HCT116 (cell line): ENCODE results near the gene DPF1. TPM values are rescaled to one million over a fixed set of nuclear protein-coding genes. Genes with fewer than 3 reads are reported as not detected.

Experiments
- ATAC-seq: fragments of 200-7000 bp; cut with Tn5 transposase; 2 replicates; pipeline ENCODE4 v1.9.1; 2020; ENCODE audit warnings: mild to moderate bottlenecking, moderate library complexity
- BruUV-seq: library from RNA; stranded (reverse); fragments of 400-500 nt; replicated peaks from 2 replicates; lab custom pipeline; 2021; lab: Mats Ljungman, UMichigan
- CTCF ChIA-PET: fragments of 300-600 bp; sonication (Branson Sonifier 250); formaldehyde crosslinking; loops from one replicate; lab custom pipeline; 2021; ENCODE audit warnings: antibody characterized with exemption; lab: Charles Lee
- POLR2A ChIA-PET: fragments of 300-600, 350-600 bp; sonication (Branson Sonifier 250); formaldehyde crosslinking; loops from one replicate; lab custom pipeline; 2021; ENCODE audit warnings: antibody characterized with exemption; lab: Charles Lee
- RAD21 ChIA-PET, 2 experiments: fragments of 300-600 bp; sonication (Branson Sonifier 250); formaldehyde crosslinking; loops; one replicate each; lab custom pipeline; 2023; ENCODE audit warnings: low total read pairs in 2 of 2; ENCODE audit not compliant: uncharacterized antibody in 2 of 2, unreplicated experiment in 2 of 2, low non-redundant PET in 1 of 2; lab: Charles Lee
- DNase-seq: peaks from one replicate; pipeline ENCODE4 v3.0.0-alpha.2; 2010; ENCODE audit warnings: low read depth, low spot score
- H2AFZ ChIP-seq: fragments of 200-600 bp; shearing (Covaris generic), sonication (generic); 2 replicates; pipeline ENCODE4 v1.6.1; 2017; ENCODE audit warnings: low read depth, mixed run types, mixed read lengths, antibody characterized with exemption, low read length; ENCODE audit not compliant: poor library complexity, severe bottlenecking
- H3K27ac ChIP-seq: 2 replicates; pipeline ENCODE4 v1.5.1; 2012; ENCODE audit warnings: low read depth, low read length
- H3K27me3 ChIP-seq: fragments of 200-600 bp; sonication (generic); 2 replicates; pipeline ENCODE4 v1.6.1; 2016; ENCODE audit warnings: mixed run types, low read length, mixed read lengths; ENCODE audit not compliant: insufficient read depth
- H3K36me3 ChIP-seq, 2 experiments: fragments of 200-500 bp in 1 of 2; fragments of 200-600 bp in 1 of 2; sonication (Bioruptor generic) in 1 of 2; sonication (generic) in 1 of 2; 2 replicates each; pipeline versions ENCODE4 v1.5.1 to v1.6.1; 2014 to 2016; ENCODE audit warnings: low read length in 2 of 2, inconsistent platforms in 1 of 2, mixed read lengths in 1 of 2, mixed run types in 1 of 2; ENCODE audit not compliant: insufficient read depth in 2 of 2, control insufficient read depth in 1 of 2
- H3K4me1 ChIP-seq, 2 experiments: fragments of 200-600 bp in 1 of 2; sonication (generic) in 1 of 2; 2 replicates each; pipeline versions ENCODE4 v1.5.1 to v1.6.1; 2012 to 2017; ENCODE audit warnings: low read length in 2 of 2, inconsistent platforms in 1 of 2, mild to moderate bottlenecking in 1 of 2, mixed read lengths in 1 of 2, mixed run types in 1 of 2, moderate library complexity in 1 of 2; ENCODE audit not compliant: insufficient read depth in 2 of 2, control insufficient read depth in 1 of 2
- H3K4me2 ChIP-seq: fragments of 200-600 bp; sonication (generic); 2 replicates; pipeline ENCODE4 v1.6.1; 2017; ENCODE audit warnings: mixed run types, low read length, mixed read lengths
- H3K4me3 ChIP-seq, 2 experiments: fragments of 200-600 bp in 1 of 2; sonication (generic) in 1 of 2; replicated peaks in 1 of 2; 2 replicates each; pipeline ENCODE4 v1.5.1; 2011 to 2016; ENCODE audit warnings: low read length in 2 of 2, control low read depth in 1 of 2, low read depth in 1 of 2, mild to moderate bottlenecking in 1 of 2, mixed read lengths in 1 of 2, mixed run types in 1 of 2
- H3K79me2 ChIP-seq: fragments of 200-600 bp; sonication (generic); 2 replicates; pipeline ENCODE4 v1.6.1; 2017; ENCODE audit warnings: mild to moderate bottlenecking, mixed run types, low read length, moderate library complexity, mixed read lengths; ENCODE audit not compliant: insufficient read depth
- H3K9ac ChIP-seq: fragments of 200-600 bp; sonication (generic); 2 replicates; pipeline ENCODE4 v1.6.1; 2016; ENCODE audit warnings: low read length, mixed read lengths
- H3K9me2 ChIP-seq: fragments of 200-600 bp; sonication (generic), shearing (Covaris generic); 2 replicates; pipeline ENCODE4 v1.6.1; 2017; ENCODE audit warnings: mixed run types, mild to moderate bottlenecking, moderate library complexity; ENCODE audit not compliant: insufficient read depth
- H3K9me3 ChIP-seq, 2 experiments: fragments of 200-500 bp in 1 of 2; fragments of 200-600 bp in 1 of 2; sonication (Bioruptor generic) in 1 of 2; sonication (generic) in 1 of 2; 2 replicates each; pipeline ENCODE4 v1.6.1; 2014 to 2017; ENCODE audit warnings: low read length in 2 of 2, mixed read lengths in 2 of 2, inconsistent platforms in 1 of 2, low read depth in 1 of 2, mild to moderate bottlenecking in 1 of 2, mixed run types in 1 of 2, moderate library complexity in 1 of 2; ENCODE audit not compliant: control insufficient read depth in 1 of 2, insufficient read depth in 1 of 2
- H4K20me1 ChIP-seq: fragments of 200-600 bp; sonication (generic), shearing (Covaris generic); 2 replicates; pipeline ENCODE4 v1.6.1; 2017; ENCODE audit warnings: mixed run types, mild to moderate bottlenecking, moderate library complexity; ENCODE audit not compliant: insufficient read depth
- CEBPB ChIP-seq: IDR thresholded peaks from 2 replicates; pipeline ENCODE4 v1.6.1; 2012; ENCODE audit warnings: low read depth
- EGR1 ChIP-seq: IDR thresholded peaks from 2 replicates; pipeline ENCODE4 v1.6.1; 2012; ENCODE audit warnings: low read depth
- ELF1 ChIP-seq: IDR thresholded peaks from 2 replicates; pipeline ENCODE4 v1.6.1; 2012; ENCODE audit warnings: low read depth, borderline replicate concordance
- EZH2 ChIP-seq: fragments of 200-600 bp; sonication (generic); IDR thresholded peaks from 2 replicates; pipeline ENCODE4 v1.6.1; 2017; ENCODE audit warnings: antibody characterized with exemption, mixed run types
- EZH2phosphoT487 ChIP-seq: fragments of 200-600 bp; IDR thresholded peaks from 2 replicates; pipeline ENCODE4 v1.6.1; 2018; ENCODE audit warnings: antibody characterized with exemption, borderline replicate concordance
- FOSL1 ChIP-seq: IDR thresholded peaks from 2 replicates; pipeline ENCODE4 v1.6.1; 2012; ENCODE audit warnings: low read depth
- JUND ChIP-seq: IDR thresholded peaks from 2 replicates; pipeline ENCODE4 v1.6.1; 2012
- POLR2A ChIP-seq: IDR thresholded peaks from 2 replicates; pipeline ENCODE4 v1.7.0; 2011; ENCODE audit warnings: borderline replicate concordance; ENCODE audit not compliant: insufficient read depth, insufficient read length; ENCODE audit errors: extremely low read depth
- POLR2AphosphoS5 ChIP-seq: IDR thresholded peaks from 2 replicates; pipeline ENCODE4 v1.6.1; 2011; ENCODE audit warnings: mild to moderate bottlenecking, low read depth, low read length, moderate library complexity
- RAD21 ChIP-seq: IDR thresholded peaks from 2 replicates; pipeline ENCODE4 v1.6.1; 2012; ENCODE audit warnings: low read depth, mild to moderate bottlenecking
- SP1 ChIP-seq: IDR thresholded peaks from 2 replicates; pipeline ENCODE4 v1.6.1; 2012; ENCODE audit warnings: low read depth
- TCF7L2 ChIP-seq: IDR thresholded peaks from 2 replicates; pipeline ENCODE4 v1.7.0; 2011; ENCODE audit warnings: borderline replicate concordance, inconsistent platforms; ENCODE audit not compliant: insufficient read depth, insufficient read length; ENCODE audit errors: extremely low read depth
- YY1 ChIP-seq: IDR thresholded peaks from 2 replicates; pipeline ENCODE4 v1.6.1; 2011; ENCODE audit warnings: low read length, low read depth, moderate library complexity, mild to moderate bottlenecking; ENCODE audit not compliant: insufficient replicate concordance; ENCODE audit errors: extremely low read depth
- ZFX ChIP-seq: fragments of 450-650 bp; IDR thresholded peaks from 2 replicates; pipeline ENCODE4 v1.6.1; 2017
- ZNF274 ChIP-seq: fragments of 200-500 bp; sonication (Bioruptor generic); IDR thresholded peaks from 2 replicates; pipeline ENCODE4 v1.6.1; 2014; ENCODE audit warnings: mild to moderate bottlenecking, low read depth, low read length, inconsistent platforms
- intact Hi-C: fragments of 100-400 bp; cut with micrococcal nuclease; formaldehyde crosslinking; loops from 2 replicates; pipeline ENCODE4 v1.10.0; 2022
- total RNA-seq: library from RNA; stranded (reverse); gene quantifications from one replicate; pipeline ENCODE4 v1.2.1, GENCODE V29; 2021; ENCODE audit not compliant: unreplicated experiment
- TF ChIP-seq, protein P1 (sequence below): IDR thresholded peaks from 2 replicates; pipeline ENCODE4 v1.6.1; 2012
- TF ChIP-seq, protein P2 (sequence below): IDR thresholded peaks from 2 replicates; pipeline ENCODE4 v1.6.1; 2012; ENCODE audit warnings: low read depth
- TF ChIP-seq, protein P3 (sequence below), 3 experiments: fragments of 200-600 bp in 1 of 3; sonication (generic) in 1 of 3; IDR thresholded peaks in 2 of 3; conservative IDR thresholded peaks in 1 of 3; 2 replicates each; pipeline ENCODE4 v1.5.1; 2012 to 2017; ENCODE audit warnings: low read depth in 2 of 3, low read length in 2 of 3, antibody characterized with exemption in 1 of 3, borderline replicate concordance in 1 of 3, control low read depth in 1 of 3, mild to moderate bottlenecking in 1 of 3, mixed read lengths in 1 of 3, mixed run types in 1 of 3, moderate library complexity in 1 of 3; ENCODE audit not compliant: insufficient read depth in 1 of 3

The DPF1 gene
- total RNA-seq, 1 experiment from 2014 or later: 9.7 TPM

DNA sequence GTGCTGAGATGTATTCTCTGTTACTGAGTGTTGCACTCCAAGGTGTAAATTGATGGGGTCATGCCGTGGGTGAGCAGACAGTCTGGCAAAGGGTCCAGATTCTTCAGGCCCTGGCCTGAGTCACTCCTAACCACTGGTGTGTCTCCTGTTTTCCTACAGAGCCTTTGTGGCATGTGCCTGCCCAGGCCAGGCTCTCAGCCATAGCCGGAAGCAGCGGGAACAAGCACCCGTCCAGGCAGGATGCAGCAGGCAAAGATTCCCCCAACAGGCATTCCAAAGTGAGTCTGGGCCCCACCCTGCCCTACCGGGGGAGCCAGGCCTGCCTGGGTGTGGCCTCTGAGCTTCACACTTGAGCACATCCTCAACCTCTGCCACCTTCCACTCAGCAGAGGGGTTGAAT, 61.9 kb downstream of the DPF1 start:
- DNase-seq (no peak), ATAC-seq (no peak; the same call in 1 of the 2 replicates)
- H3K27ac ChIP-seq: no peak overlapping the region
- peaks cover 3 to 16% of the 10 kb centered on the region in 2 experiments; a peak in 3 of 4 replicates for H3K36me3 ChIP-seq
- BruUV-seq: no TSS peak
- ChIA-PET CTCF (no interaction called here), POLR2A (no interaction called here), RAD21 (no interaction called here)
- no peaks in the 10 kb centered on the region for H3K27me3 ChIP-seq
- no peak overlapping the region for H2AFZ ChIP-seq
- H3K9ac ChIP-seq: no peak overlapping the region
- TF ChIP-seq POLR2AphosphoS5 (no peak), SP1 (no peak), EGR1 (no peak), RAD21 (no peak), EZH2 (no peak), ELF1 (no peak), JUND (no peak), YY1 (no peak), EZH2phosphoT487 (no peak), FOSL1 (no peak), ZFX (no peak), POLR2A (no peak), TCF7L2 (no peak), CEBPB (no peak), ZNF274 (no peak)
- TF ChIP-seq, protein P1, sequence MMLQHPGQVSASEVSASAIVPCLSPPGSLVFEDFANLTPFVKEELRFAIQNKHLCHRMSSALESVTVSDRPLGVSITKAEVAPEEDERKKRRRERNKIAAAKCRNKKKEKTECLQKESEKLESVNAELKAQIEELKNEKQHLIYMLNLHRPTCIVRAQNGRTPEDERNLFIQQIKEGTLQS: no peak
- TF ChIP-seq, protein P2, sequence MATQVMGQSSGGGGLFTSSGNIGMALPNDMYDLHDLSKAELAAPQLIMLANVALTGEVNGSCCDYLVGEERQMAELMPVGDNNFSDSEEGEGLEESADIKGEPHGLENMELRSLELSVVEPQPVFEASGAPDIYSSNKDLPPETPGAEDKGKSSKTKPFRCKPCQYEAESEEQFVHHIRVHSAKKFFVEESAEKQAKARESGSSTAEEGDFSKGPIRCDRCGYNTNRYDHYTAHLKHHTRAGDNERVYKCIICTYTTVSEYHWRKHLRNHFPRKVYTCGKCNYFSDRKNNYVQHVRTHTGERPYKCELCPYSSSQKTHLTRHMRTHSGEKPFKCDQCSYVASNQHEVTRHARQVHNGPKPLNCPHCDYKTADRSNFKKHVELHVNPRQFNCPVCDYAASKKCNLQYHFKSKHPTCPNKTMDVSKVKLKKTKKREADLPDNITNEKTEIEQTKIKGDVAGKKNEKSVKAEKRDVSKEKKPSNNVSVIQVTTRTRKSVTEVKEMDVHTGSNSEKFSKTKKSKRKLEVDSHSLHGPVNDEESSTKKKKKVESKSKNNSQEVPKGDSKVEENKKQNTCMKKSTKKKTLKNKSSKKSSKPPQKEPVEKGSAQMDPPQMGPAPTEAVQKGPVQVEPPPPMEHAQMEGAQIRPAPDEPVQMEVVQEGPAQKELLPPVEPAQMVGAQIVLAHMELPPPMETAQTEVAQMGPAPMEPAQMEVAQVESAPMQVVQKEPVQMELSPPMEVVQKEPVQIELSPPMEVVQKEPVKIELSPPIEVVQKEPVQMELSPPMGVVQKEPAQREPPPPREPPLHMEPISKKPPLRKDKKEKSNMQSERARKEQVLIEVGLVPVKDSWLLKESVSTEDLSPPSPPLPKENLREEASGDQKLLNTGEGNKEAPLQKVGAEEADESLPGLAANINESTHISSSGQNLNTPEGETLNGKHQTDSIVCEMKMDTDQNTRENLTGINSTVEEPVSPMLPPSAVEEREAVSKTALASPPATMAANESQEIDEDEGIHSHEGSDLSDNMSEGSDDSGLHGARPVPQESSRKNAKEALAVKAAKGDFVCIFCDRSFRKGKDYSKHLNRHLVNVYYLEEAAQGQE: no peak
- TF ChIP-seq, protein P3, sequence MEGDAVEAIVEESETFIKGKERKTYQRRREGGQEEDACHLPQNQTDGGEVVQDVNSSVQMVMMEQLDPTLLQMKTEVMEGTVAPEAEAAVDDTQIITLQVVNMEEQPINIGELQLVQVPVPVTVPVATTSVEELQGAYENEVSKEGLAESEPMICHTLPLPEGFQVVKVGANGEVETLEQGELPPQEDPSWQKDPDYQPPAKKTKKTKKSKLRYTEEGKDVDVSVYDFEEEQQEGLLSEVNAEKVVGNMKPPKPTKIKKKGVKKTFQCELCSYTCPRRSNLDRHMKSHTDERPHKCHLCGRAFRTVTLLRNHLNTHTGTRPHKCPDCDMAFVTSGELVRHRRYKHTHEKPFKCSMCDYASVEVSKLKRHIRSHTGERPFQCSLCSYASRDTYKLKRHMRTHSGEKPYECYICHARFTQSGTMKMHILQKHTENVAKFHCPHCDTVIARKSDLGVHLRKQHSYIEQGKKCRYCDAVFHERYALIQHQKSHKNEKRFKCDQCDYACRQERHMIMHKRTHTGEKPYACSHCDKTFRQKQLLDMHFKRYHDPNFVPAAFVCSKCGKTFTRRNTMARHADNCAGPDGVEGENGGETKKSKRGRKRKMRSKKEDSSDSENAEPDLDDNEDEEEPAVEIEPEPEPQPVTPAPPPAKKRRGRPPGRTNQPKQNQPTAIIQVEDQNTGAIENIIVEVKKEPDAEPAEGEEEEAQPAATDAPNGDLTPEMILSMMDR (IDR thresholded peaks at IDR 0.05 in 2 of 3, conservative IDR thresholded peaks at IDR 0.05 in 1 of 3; ENCODE audit: borderline replicate concordance in 1 of 3, insufficient read depth in 1 of 3, low read depth in 2 of 3, low read length in 2 of 3): no peak
- no peaks in the 10 kb centered on the region for H3K9me2 ChIP-seq
- H3K4me2 ChIP-seq: no peak overlapping the region
- H3K4me1 ChIP-seq: no peaks in the 10 kb centered on the region
- H4K20me1 ChIP-seq: no peaks in the 10 kb centered on the region
- intact Hi-C loops: no loop called here
- no peaks in the 10 kb centered on the region for H3K79me2 ChIP-seq
- peaks cover 8 to 12% of the 10 kb centered on the region in 2 experiments; a peak in 2 of 4 replicates for H3K9me3 ChIP-seq
- H3K4me3 ChIP-seq: no peak overlapping the region
